GM19468 (cell line): ENCODE results near the gene CLASRP.

Source experiments
- ATAC-seq: cut with Tn5 transposase; IDR thresholded peaks from one replicate; pipeline ENCODE4 v1.9.1; 2021; ENCODE audit warnings: mild to moderate bottlenecking, moderate library complexity, moderate number of reproducible peaks; ENCODE audit not compliant: unreplicated experiment; ENCODE audit errors: extremely low read depth

Gene CLASRP

GRCh38 chr19:45020071-45020470 is 18.8 kb upstream of the CLASRP start:
- no peak for ATAC-seq

- ATAC-seq: no peak
Measured at GRCh38 chr19:45021971-45022370, 16.9 kb upstream of the CLASRP start.

DNA sequence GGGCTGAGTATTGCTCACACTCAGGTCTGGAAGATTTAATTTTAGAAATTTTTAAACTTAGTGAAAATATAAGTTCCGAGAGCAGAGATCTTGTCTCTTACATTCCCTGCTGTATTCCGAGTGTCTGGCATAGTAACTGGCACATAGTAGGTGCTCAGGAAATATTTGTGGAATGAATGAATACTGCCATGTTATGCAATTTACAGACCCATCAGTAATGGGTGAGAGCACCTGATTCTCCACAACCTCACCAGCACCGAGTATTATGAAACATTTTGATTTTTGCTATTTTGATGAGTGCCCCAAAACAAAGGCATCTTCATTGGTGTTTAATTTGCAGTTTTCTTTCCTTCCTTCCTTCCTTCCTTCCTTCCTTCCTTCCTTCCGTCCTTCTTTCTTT is 15.8 kb upstream of the CLASRP start:
- ATAC-seq: no peak

GRCh38 chr19:45025264-45025663 is 13.6 kb upstream of the CLASRP start:
- ATAC-seq: no peak

DNA sequence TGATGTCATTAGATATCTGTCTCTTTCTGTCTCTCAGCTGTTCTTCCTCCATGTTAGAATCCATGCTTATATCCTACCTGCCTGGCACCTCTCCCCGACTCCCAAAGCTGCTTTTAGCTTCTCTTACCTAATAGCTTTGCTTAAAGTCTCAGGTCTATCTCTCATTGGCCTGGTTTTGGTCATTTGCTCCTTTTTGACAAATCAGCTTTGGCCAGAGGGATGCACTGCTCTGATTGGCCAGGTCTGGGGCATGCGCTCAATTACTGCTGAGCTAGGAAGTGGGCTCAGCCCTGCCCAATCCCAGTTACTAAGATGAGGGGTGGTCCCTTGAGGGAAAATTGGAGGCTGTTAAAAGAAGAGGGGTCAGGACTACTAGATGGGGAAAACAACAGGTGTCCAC is 11.5 kb upstream of the CLASRP start:
- no peak for ATAC-seq

DNA sequence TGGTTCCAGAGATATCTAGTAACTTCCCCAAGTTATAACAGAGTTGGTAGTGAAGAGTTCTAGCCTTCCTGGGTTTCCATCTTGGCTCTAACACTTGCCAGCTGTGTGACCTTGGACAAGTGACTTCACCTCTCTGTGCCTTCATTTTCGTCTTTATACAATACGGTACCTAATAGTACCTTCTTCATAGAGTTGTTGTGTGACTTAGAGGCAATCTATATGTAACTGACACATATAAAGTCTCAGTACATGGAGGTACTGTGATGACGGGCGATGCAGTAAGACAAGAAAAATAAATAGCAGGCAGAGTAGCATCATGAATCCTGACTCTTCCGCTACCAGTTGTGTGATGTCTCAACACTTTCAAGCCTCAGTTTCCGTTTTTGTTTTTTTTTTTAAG is 8.0 kb upstream of the CLASRP start:
- ATAC-seq: no peak

DNA sequence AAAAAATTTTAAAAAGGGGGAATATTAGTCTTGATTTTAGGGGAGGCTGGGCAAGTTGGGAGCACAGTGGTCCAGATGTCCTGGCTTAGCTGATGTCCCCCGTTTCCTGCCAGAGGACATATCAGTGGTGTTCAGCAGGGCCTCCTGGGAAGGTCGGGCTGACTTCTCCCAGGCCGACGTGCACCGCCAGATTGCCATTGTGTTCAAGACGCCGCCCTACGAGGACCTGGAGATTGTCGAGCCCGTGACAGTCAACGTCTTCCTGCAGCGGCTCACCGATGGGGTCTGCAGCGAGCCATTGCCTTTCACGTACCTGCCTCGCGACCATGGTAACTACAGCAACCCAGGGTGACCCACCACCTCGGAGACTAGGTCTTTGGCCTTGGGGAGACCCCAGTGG is 6.4 kb upstream of the CLASRP start:
- no peak for ATAC-seq

DNA sequence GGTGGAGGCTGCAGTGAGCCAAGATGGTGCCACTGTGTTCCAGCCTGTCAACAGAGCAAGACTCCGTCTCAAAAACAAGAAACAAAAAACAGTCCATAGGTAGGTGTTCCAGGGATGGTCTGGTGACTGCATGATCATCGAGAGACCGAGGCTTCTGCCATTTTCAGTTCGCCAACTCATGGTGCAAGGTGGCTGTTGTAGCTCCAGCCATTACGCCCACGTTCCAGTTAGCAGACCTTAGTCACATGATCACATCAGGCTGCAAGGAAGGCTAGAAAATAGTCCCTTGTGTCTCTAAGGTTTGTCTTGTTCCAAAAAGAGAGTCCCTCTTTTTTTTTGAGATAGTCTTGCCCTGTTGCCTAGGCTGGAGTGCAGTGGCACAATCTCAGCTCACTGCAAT is 3.1 kb upstream of the CLASRP start:
- ATAC-seq: no peak

GRCh38 chr19:45037393-45038169 is 1.3 kb upstream of the CLASRP start:
- ATAC-seq: no peak

GRCh38 chr19:45040059-45040771 is 1.4 kb downstream of the CLASRP start:
- no peak for ATAC-seq

- ATAC-seq: no peak
Measured at GRCh38 chr19:45041125-45041524, 2.3 kb downstream of the CLASRP start.

- no peak for ATAC-seq
Measured at GRCh38 chr19:45045671-45046353, 7.0 kb downstream of the CLASRP start.

DNA sequence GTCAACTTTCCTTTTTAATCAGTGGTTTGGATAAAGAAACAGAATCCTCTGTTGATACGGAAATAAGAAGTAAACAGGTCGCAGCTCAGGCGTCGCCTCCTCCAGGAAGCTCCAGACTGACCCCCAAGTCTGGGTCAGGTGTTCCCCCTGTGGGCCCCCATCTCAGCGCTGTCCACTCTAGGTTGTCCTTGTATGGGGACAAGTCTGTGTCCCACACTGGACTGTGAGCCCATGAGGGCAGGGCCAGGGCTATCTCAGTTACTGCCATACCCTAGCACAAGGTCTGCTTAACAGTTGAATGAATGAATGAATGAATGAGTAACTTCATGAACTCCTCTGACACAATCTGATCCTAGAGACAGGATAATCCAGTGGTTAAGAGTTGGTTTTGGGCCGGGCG is 7.5 kb downstream of the CLASRP start:
- no peak for ATAC-seq

DNA sequence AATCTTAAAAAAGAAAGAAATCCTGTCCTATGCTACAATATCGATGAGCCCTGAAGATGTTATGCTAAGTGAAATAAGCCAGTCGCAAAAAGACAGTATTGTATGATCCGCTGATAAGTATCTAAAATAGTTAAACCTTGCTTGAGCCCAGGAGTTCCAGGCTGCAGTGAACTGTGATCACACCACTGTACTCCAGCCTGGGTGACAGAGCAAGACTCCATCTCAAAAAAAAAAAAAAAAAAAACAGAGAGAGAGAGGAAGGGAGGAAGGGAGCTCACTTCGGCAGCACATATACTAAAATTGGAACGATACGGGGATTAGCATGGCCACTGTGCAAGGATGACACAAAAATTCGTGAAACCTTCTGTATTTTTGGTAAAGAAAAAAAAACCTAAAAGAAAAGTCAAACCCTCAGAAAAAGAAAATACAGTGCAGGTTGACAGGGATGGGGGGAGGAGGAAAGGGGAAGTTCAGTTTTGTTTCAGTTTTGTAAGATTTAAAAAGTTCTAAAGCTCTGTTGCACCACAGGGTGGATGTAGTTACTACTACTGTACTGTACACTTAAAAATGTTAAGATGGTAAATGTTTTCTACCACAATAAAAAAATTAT is 8.4 kb downstream of the CLASRP start:
- ATAC-seq: no peak

- no peak for ATAC-seq
Measured at GRCh38 chr19:45049073-45049736, 10.4 kb downstream of the CLASRP start.

DNA sequence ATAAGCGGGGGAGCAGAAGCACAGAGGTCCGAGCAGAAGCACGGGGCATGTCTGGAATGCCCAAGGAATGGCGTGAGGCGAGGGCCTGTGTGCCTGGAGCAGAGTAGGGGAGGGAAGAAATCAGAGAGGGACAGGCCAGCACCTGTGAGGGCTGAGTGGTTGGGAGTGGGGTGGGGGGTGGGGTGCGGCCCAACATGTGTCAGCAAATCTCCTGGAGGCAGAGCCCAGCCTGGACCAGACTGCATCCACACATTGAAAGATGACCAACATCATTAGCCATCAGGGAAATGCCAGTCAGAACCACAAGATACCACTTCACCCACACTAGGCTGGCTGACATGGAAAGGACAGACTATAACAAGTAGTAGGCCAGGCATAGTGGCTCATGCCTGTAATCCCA is 11.2 kb downstream of the CLASRP start:
- ATAC-seq: no peak

- ATAC-seq: no peak
Measured at GRCh38 chr19:45051929-45052579, 13.2 kb downstream of the CLASRP start.

DNA sequence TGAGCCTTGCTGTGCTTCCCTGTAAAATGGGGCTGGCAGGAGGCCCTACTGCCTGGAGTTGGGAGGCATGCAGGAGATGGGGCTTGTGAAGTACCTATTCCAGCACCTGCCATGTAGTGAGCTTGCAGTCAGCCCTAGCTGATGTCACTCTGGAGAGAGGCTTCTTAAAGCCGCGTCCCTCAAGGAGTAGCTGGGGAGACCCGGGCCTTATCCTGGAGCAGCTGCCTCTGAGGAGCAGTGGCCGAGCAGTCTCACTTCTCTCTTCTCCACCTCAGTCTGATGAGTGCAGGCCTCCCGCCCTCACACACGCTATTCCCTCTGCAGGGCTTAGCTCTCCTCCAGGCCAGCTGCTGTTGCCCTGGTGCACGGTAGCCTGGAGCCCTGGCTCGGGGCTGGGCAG is 18.0 kb downstream of the CLASRP start:
- ATAC-seq: no peak

DNA sequence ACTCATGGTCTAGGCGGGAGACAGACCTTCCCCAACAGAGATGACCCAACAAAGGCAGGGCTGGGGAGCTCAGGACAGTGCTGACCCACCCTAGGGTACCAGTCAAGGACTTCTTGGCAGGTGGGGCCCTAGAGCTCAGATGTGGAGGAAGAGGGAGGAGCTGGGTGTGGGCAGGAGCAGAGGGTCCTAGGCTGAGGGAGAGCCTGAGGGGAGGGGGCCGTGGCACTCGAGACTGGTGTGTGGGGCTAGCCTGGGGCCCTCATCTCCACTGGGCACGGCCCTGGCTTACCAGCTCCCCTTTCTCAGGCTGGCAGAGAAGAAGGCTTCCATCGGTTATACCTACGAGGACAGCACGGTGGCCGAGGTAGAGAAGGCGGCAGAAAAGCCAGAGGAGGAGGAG is 18.6 kb downstream of the CLASRP start:
- ATAC-seq: no peak

GRCh38 chr19:45058622-45059159 is 19.8 kb downstream of the CLASRP start:
- ATAC-seq: no peak
